GM21717 (cell line): ENCODE data around the gene PRAMEF18.
"Not testable (repeated sequence)": the region's sequence is repeated elsewhere in the genome, so short reads cannot be mapped to it uniquely, and the experiment has no call there.

Source experiments
- ATAC-seq: cut with Tn5 transposase; IDR thresholded peaks from one replicate; pipeline ENCODE4 v1.9.1; 2021; ENCODE audit warnings: mild to moderate bottlenecking, moderate library complexity; ENCODE audit not compliant: unreplicated experiment

Gene PRAMEF18

GRCh38 chr1:13225675-13226204 lies at the start of gene PRAMEF18:
Gene PRAMEF18, minus strand, starts transcription at chr1:13226154. Its CDS starts 48 bp downstream, at chr1:13226106.
- ATAC-seq = not testable (repeated sequence)

DNA sequence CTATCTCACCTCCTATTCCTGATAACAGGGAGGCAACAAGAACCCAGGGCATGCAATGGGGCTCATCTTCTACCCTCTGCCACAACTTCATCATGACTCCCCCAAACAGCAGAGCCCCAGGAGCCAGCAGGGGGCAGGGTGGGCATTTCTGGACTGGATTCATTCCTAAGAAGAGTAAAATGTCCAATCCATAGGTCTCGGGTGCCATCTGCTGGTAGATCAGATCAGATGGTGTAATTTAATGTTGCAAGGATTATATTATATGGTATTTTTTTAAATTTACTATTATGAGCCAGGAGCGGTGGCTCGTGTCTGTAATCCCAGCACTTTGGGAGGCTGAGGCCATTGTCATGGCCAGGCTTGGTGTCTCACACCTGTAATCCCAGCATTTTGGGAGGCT lies 39.2 kb upstream of the PRAMEF18 start:
- not testable (repeated sequence) for ATAC-seq

DNA sequence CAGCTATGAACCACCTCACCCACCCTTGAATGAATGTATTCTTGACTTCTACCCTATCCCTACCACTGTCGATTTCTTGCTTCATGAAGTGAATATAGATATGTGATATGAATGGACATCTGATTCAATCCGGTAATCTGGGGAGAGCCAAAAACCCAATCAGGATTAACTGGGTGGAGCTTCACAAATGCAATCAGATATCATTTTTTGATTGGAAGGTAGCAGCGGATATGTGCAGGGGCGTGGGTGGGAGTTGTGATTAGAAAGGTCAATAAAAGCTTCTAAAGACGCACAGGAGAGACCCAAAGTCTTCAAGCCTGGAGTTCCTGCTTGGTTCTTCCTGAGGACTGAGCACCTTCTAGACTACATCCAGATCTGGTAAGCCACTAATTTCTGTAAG lies 27.9 kb upstream of the PRAMEF18 start, which contains the start of gene PRAMEF5:
PRAMEF5 (plus strand) TSS at position 301 of the 400 bp plus-strand sequence. CDS start 5,071 bp downstream, outside the sequence.
- ATAC-seq = not testable (repeated sequence)

DNA sequence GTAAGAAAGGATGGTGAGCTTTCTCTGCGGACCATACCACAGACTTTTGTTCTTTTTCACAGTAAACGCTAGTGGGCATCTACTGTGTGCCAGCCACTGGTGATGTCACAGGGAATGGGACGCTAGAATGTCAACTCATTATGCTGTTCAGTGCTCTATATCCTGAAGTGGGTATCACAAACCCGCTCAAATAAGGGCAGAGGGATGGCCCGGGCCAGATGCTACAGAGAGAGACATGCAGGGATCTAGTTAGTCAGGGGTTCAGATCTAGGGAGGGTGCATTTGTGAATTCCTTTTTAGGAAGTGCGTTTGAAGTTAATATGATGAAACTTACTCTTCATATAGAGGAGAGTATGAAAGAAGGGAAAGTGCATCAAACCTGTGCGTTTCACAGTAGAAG lies 21.2 kb upstream of the PRAMEF18 start:
- not testable (repeated sequence) for ATAC-seq

- ATAC-seq = not testable (repeated sequence)
Measured at GRCh38 chr1:13246554-13246871, 20.6 kb upstream of the PRAMEF18 start.

GRCh38 chr1:13245841-13246553 lies 20.0 kb upstream of the PRAMEF18 start:
- not testable (repeated sequence) for ATAC-seq

DNA sequence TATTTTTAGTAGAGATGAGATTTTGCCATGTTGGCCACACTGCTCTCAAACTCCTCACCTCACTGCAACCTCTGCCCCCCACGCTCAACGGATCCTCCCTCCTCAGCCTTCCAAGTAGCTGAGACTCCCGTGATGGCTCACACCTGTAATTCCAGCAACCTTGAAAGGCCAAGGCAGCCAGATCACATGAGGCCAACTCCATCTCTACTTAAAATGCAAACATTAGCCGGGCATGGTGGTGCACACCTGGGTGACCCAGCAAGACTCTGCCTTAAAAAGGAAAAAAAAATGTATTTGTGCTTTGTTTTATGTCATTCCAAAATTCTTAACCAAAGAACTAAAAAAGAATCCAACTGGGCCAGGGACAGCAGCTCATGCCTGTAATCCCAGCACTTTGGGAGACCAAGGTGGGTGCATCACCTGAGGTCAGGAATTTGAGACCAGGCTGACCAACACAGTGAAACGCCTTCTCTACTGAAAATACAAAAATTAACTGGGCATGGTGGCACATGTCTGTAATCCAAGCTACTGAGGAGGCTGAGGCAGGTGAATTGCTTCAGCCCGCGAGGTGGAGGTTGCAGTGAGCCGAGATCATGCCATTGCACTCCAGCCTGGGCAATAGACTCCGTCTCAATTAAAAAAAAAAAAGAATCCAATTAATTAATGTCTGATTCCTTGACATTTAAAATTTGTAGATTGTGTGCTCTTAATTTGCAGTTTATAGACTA lies 17.7 kb upstream of the PRAMEF18 start:
- ATAC-seq = not testable (repeated sequence)

DNA sequence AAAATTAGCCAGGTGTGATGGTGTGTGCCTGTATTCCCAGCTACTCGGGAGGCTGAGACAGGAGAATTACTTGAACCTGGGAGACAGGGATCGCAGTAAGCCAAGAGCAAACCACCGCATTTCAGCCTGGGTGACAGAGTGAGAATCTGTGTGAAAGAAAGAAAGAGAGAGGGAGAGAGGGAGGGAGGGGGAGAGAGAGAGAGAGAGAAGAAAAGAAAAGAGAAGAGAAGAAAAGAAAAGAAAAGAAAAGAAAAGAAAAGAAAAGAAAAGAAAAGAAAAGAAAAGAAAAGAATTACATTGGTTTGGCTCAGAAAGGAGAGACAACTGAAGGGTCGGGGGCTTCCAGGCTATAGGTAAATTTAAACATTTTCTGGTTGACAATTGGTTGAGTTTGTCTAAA lies 13.7 kb upstream of the PRAMEF18 start:
- not testable (repeated sequence) for ATAC-seq

DNA sequence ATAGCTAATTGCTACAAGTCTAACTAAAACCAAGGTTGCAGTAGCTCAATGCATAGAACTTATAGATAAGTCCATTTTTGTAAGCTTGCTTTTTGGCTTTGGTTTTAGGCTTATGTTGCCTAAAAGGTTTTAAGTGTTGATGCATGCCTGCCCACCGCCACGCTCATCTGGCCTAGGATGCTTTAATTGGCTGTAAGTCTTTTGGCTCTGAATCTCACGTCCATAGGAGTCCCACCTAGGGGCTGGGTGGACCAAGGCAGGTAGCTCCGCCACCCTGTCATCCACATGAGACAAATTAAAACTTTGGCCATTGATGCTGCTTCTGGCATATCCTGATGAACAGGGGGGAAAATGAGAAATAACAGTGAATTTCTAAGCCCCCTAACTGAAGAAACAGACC lies 11.6 kb upstream of the PRAMEF18 start:
- ATAC-seq = not testable (repeated sequence)

DNA sequence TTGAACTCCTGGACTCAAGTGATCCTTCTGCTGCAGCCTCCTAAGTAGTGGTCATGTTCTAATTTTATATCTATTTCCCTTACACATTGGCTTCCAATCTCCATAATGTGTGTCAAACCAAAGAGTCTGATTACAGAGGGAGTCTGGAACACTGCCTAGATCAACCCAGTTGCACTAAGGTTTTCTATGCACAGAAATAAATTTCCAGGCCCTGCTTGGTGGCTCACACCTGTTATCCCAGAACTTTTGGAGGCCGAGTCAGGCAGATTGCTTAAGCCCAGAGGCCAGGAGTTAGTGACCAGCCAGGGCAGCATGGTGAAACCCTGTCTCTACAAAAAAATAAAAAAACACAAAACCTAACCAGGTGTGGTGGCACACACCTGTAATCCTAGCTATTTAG lies 8.1 kb upstream of the PRAMEF18 start:
- not testable (repeated sequence) for ATAC-seq

DNA sequence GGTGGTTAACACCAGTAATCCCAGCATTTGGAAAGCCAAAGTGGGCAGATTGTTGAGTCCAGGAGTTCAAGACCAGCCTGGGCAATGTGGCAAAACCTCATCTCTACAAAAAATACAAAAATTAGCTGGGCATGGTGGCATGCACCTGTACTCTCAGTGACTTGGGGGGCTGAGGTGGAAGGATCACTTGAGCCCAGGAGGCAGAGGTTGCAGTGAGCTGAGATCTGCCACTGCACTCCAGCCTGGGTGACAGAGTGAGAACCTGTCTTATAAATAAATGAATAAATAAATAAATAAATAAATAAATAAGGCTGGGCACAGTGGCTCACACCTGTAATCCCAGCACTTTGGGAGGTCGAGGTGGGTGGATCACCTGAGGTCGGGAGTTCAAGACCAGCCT lies 6.1 kb upstream of the PRAMEF18 start:
- not testable (repeated sequence) for ATAC-seq

DNA sequence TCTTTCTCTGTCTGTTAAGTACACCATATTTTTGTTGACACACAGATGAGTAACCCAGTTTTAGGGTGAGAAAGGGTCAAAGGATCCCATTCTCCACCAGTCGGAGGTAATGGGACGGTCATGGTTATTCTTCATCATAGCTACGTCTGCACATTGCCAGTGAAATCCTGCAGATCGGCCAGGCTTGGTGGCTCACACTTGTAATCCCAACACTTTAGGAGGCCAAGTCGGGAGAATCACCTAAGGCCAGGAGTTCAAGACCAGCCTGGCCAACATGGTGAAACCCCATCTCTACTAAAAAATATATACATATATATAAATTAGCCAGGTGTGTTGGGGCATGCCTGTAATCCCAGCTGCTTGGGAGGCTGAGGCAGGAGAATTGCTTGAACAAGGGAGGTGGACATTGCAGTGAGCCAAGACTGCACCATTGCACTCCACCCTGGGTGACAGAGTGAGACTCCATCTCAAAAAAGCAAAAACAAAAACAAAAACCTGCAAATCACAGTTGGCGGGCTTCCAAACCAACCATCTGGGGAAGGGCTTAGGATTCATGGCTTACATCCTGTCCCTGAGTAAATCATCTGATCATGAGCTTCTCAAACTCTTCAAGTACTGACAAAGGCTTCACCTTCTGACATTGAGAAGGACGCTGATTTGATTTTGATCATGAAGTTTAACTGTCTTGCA lies 5.3 kb upstream of the PRAMEF18 start:
- not testable (repeated sequence) for ATAC-seq

DNA sequence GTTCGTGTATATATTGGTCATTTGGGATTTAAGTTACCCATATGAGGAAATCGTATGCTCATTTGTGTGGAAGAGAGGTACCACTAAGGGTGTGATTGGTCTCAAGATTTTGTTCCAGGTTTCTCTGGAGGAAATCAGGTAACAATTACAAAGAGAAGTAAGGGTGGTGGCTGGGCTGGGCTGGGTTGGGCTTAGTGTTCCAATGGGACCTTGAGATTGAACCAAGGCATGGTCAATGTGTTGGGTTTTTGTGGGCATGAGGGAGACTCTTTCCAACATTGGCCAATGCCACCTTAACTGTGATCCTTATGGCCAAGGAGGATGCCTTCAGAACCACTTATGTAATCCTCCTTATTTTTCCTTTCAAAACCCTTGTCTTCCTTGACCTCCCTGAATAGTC lies 4.6 kb upstream of the PRAMEF18 start:
- not testable (repeated sequence) for ATAC-seq

DNA sequence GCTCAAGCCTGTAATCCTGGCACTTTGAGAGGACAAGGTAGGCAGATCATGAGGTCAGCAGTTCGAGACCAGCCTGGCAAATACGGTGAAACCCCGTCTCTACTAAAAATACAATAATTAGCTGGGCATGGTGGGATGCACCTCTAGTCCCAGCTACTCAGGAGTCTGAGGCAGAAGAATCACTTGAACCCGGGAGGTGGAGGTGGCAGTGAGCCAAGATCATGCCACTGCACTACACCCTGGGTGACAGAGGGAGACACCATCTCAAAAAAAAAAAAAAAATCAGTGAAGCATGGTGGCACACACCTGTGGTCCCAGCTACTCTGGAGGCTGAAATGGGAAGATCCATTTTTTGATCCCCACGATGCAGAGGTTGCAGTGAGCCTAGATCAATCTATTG lies 4.1 kb upstream of the PRAMEF18 start:
- ATAC-seq = not testable (repeated sequence)

GRCh38 chr1:13228343-13228781 lies 2.4 kb upstream of the PRAMEF18 start:
- ATAC-seq = no peak

GRCh38 chr1:13227271-13228055 lies 1.5 kb upstream of the PRAMEF18 start:
- ATAC-seq = not testable (repeated sequence)

DNA sequence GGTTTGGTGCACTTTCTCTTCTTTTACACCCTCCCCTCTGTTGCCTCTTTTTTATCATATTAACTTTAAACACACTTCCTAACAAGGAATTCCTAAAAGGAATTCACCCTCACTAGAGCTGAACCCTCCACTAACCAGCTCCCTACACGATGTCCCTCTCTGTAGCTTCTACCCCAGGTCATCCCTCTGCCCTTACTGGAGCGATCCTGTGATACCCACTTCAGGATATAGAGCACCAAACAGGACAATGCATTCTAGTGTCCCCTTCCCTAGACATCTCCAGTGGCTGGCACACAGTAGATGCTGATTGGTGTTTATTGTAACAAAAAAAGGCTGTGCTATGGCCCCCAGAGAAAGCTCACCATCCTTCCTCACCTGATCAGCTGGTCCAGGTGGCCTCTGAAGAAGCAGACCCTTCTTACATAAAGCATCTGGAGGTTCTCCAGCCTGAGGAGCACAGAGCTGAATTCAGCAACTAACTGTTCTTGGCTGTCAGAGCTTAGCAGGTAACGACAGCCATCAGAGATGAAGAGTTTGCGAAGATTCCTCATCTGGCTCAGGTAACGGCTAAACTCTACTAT lies 1.4 kb downstream of the PRAMEF18 start:
- no peak for ATAC-seq

DNA sequence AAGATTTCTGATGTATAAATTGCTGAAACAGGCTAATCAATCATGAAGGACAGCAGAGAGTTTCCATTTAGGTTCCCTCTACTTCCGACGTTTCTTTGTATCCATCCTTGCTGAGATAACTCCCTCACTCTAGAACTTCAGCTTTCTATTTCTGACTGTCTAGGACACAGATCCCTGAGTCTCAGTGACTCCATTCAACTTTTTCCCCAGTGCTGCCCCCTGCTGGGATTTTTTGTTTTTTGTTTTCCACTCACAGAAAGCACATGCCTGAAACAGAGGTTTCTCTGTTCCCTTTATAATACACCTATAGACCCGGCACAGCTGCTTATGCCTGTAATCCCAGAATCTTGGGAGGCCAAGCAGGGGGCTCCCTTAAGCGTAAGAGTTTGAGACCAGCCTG lies 3.2 kb downstream of the PRAMEF18 start:
- not testable (repeated sequence) for ATAC-seq

DNA sequence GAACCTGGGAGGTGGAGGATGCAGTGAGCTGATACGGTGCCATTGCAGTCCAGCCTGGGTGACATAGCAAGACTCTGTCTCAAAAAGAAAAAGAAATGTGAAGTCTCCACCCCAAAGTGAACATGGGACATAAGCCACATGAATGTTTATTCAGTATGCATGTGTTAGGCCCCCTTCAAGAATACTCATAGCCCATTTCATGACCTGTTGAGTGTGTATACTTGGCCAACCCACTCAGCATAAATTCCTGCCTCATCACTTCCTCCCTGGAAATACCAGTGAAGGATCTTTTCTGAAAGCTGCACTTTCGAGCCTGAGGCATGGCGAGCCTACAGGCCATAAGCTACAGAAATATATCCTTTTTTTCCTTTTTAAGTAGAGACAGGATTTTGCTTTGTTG lies 6.8 kb downstream of the PRAMEF18 start:
- ATAC-seq = not testable (repeated sequence)

DNA sequence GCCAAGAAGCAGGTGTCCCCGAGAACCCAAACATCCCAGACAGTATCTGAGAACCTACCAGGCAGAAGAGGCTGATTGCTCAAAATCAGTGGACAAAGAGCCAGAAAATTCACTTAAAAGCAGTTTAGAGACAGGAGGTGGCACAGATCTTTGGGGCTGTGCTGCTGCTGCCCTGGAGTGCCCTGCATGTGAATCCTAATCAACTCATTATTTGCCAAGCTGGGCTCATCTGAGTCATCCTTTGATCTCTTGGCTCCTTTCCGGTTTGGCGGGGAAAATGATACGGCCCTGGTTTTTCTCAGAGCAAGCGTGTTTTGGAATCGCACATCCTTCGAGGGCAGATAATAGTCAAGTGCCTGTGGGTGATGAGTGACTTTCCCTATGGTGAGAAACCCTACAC lies 9.3 kb downstream of the PRAMEF18 start:
- ATAC-seq = not testable (repeated sequence)
